Ishikawa (cell line): Measurements from ENCODE around the gene KRT81.

ENCODE experiments used
- CEBPB ChIP-seq: IDR thresholded peaks from 2 replicates; pipeline ENCODE4 v1.6.1; 2012
- CREB1 ChIP-seq: IDR thresholded peaks from 2 replicates; pipeline ENCODE4 v1.6.1; 2012; ENCODE audit warnings: low read depth
- EGR1 ChIP-seq: IDR thresholded peaks from 2 replicates; pipeline ENCODE4 v1.6.1; 2012
- EP300 ChIP-seq: IDR thresholded peaks from 2 replicates; pipeline ENCODE4 v1.6.1; 2012; ENCODE audit warnings: borderline replicate concordance
- FOXM1 ChIP-seq: IDR thresholded peaks from 2 replicates; pipeline ENCODE4 v1.6.1; 2012; ENCODE audit warnings: low read depth, borderline replicate concordance
- MAX ChIP-seq: IDR thresholded peaks from 2 replicates; pipeline ENCODE4 v1.6.1; 2012
- NFIC ChIP-seq: IDR thresholded peaks from 2 replicates; pipeline ENCODE4 v1.6.1; 2012
- RAD21 ChIP-seq: IDR thresholded peaks from 2 replicates; pipeline ENCODE4 v1.6.1; 2012; ENCODE audit warnings: low read depth
- REST ChIP-seq: IDR thresholded peaks from 2 replicates; pipeline ENCODE4 v1.6.1; 2012; ENCODE audit warnings: low read depth, mild to moderate bottlenecking
- TAF1 ChIP-seq: IDR thresholded peaks from 2 replicates; pipeline ENCODE4 v1.6.1; 2012; ENCODE audit warnings: low read depth, mild to moderate bottlenecking
- TCF12 ChIP-seq: IDR thresholded peaks from 2 replicates; pipeline ENCODE4 v1.6.1; 2012; ENCODE audit warnings: low read depth
- TEAD4 ChIP-seq: IDR thresholded peaks from 2 replicates; pipeline ENCODE4 v1.6.1; 2012
- USF1 ChIP-seq: IDR thresholded peaks from 2 replicates; pipeline ENCODE4 v1.6.1; 2012
- YY1 ChIP-seq: IDR thresholded peaks from 2 replicates; pipeline ENCODE4 v1.6.1; 2012; ENCODE audit warnings: low read depth
- ZBTB7A ChIP-seq: IDR thresholded peaks from 2 replicates; pipeline ENCODE4 v1.6.1; 2012; ENCODE audit warnings: low read depth

Gene KRT81

GRCh38 chr12:52252175-52252615 lies 39.1 kb downstream of the KRT81 start:
- peak; percentile 42; the same call in 1 of the 2 replicates for TF ChIP-seq RAD21

GRCh38 chr12:52251367-52252051 lies 39.8 kb downstream of the KRT81 start:
- TF ChIP-seq USF1: no peak

GRCh38 chr12:52250048-52250990 lies 41.0 kb downstream of the KRT81 start:
- no peak for TF ChIP-seq TAF1
- no peak for TF ChIP-seq YY1
- TF ChIP-seq CREB1: no peak
- TF ChIP-seq REST: no peak
- TF ChIP-seq ZBTB7A: no peak
- no peak for TF ChIP-seq NFIC
- TF ChIP-seq USF1: no peak
- no peak for TF ChIP-seq FOXM1
- no peak for TF ChIP-seq TEAD4
- TF ChIP-seq CEBPB: no peak

GRCh38 chr12:52249511-52250047 lies 41.8 kb downstream of the KRT81 start:
- TF ChIP-seq MAX (no peak), CEBPB (no peak), TAF1 (no peak), ZBTB7A (no peak), TCF12 (no peak), CREB1 (no peak), NFIC (no peak), REST (no peak), RAD21 (no peak), EGR1 (no peak), EP300 (no peak)

- TF ChIP-seq MAX (no peak), YY1 (no peak), TCF12 (peak; percentile 69), NFIC (peak; percentile 71), RAD21 (peak; percentile 13; the same call in 1 of the 2 replicates), ZBTB7A (no peak), CEBPB (no peak), TAF1 (no peak), USF1 (no peak), TEAD4 (peak; percentile 75), FOXM1 (no peak), CREB1 (no peak), EGR1 (no peak), REST (no peak), EP300 (peak; percentile 48; the same call in 1 of the 2 replicates)
Observed at GRCh38 chr12:52248541-52249461, 42.5 kb downstream of the KRT81 start.
